Aortic smooth muscle cell (primary cell): ENCODE data around the gene DERL2. TPM values are rescaled to one million over a fixed set of nuclear protein-coding genes. Genes with fewer than 3 reads are reported as not detected.

Experiments
- total RNA-seq: library from RNA; depleted of rRNA; stranded (reverse); fragments of >200 nt; gene quantifications from 2 replicates; pipeline ENCODE4 v1.2.3, GENCODE V29; 2014

The DERL2 gene
- 26.3 and 31.1 TPM in 2 replicates for total RNA-seq

DNA sequence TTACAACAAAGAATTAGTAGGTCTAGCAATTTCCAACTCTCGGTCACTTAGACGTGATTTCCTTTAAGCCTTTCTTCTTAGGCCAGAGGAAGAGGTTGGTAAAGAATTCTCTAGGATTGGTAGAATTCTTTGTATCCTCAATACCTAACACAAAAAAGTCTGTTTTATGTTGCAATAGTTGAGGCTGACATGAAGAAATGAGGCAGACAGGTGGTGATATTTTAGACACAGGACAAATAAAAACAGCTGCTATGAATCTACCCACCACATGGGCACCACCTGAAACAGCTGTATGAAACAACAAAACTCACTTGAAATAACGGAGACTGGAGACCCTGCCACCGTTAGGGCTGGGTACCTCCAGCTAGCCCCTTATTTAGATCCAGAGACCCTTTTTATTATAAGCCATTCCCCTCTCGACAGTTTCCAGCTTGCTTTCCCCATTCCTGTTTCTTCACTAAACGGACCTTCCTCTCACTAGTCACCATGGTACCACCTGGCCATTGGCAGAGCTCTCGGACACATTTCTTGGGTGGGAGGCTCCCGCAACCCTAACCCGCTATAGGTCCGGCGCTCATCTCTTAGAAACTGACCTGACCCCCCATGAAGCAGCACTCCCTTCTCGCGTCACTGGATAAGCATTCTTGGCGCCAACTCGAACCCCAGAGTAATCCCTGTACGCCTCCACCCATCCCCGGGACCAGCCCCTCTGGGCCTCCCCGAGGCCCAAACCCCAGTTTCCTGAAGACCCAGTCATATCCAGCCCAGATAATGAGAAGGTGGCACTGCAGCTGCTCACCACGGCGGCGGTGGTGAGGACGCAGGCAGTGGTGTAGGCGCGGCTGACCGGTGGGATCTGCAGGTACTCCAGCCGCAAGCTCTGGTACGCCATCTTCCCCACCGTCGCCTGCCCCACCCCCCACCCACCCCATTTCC lies at the start of gene DERL2:
TSS of gene DERL2 (minus strand) at position 909 of the 936 bp plus-strand sequence. CDS start at position 892, 17 bp downstream.

DNA sequence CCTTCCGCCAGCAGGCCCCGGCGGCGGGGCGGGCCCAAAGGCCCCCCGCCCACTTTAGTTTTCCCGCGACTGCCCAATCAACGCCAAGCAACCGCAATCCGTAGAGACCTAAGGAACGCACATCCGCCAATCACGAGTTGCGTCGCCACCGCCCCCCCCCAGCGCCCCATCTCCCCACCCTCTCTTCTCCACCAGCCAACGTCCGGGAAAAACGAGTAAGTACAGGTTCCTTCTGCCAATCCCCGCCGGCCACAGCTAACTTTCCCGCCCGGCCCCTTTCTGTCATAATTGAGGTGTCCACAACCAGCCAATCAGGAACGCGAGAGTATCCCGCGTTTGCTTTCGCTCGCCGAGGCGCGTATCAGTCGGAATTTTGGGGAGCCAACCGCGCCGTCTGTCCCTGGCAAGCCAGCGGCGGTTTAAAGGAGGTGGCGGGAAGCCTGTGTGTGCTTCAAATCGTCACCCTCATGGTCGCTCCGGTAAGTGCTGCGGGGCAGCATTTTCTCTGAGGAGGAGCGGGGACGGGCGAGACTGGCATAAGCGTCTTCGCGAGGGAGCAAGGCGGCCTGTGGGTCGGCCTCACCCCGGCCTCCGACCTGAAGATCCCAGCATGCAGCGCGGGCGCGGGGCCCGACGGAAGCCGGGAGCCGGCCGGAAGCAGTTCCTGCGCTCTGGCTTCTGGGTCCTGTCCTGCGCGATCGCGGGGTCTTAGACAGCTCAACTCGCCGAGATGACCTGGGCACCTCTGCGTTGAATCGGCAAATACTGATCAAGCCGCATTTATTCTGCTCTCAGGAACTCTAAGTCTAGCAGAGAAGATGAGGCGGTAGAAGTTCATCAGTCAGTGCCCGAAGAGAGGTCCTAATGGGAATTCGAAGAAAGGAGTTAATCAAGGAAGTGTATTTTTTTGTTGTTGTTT lies 487 bp upstream of the DERL2 start, which contains the start of gene MIS12:
TSS of gene MIS12 (plus strand) at position 361 of the 919 bp plus-strand sequence. CDS start 2,297 bp downstream, outside the sequence.

DNA sequence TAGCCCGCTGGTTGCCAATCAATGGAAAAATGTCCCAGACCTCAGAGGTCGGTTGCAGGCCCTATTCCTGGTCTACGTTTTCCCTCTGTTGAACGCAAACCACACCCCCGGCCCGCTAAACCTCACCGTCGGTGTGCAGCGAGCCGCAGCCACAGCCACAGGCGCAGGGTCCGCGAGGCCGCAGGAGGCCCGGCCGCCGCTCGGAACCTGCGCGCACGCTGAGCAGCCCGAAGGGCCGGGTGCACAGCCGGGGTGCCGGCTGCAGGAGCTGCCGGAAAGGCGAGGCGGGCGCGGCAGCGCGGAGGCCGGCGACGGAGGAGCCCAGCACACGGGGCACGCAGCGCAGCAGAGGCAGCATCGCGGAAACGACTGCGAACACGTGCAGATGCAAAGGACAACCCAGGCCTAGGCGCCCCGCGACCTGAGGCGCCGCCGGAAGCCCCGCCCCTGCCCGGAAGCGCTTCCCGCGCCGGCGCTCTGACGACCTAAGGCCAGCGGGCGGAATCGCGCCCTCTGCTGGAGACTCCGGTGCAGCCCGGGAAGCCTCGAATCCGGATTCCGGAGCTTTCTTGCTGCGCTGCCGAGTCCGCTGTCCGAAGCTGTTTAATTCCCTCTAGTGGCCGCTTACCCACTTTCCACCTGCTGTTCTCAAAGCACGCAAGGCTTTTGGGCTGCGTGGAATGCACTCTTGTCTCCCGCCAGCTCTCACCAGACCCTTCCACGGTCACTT lies 47.1 kb downstream of the DERL2 start, which contains the start of gene C1QBP:
TSS of gene C1QBP (minus strand) at position 440 of the 730 bp plus-strand sequence. CDS start at position 358, 82 bp downstream.

Other genes starting within 250 kb of the DERL2 start
- gene RABEP1, start 203.9 kb downstream of the DERL2 start, total RNA-seq, result 54.4 and 60.9 TPM in 2 replicates
- gene NUP88, start 66.5 kb downstream of the DERL2 start, total RNA-seq, result 82.4 and 112 TPM in 2 replicates
- 39.9 and 43.1 TPM in 2 replicates for gene RPAIN, start 66.0 kb downstream of the DERL2 start, total RNA-seq
- 154 and 178 TPM in 2 replicates for gene C1QBP, start 47.0 kb downstream of the DERL2 start, total RNA-seq
- gene DHX33, start 17.2 kb downstream of the DERL2 start, total RNA-seq, result 8.5 and 8.6 TPM in 2 replicates
- gene MIS12, start 388 bp upstream of the DERL2 start, total RNA-seq, result 11.1 and 13.2 TPM in 2 replicates
- gene NLRP1, start 98.3 kb upstream of the DERL2 start, total RNA-seq, result 13.1 and 19.1 TPM in 2 replicates